Femur (tissue), 1 donor: ENCODE data around the gene CEP128.
A peak's percentile ranks its signal among the peaks of the same experiment; 100 is the strongest.

ENCODE experiments used
- DNase-seq: peaks from one replicate; pipeline ENCODE4 v3.0.0-alpha.2; 2017

CEP128 gene

GRCh38 chr14:80523518-80524117 lies 417.9 kb downstream of the CEP128 start:
- no peak for DNase-seq

- DNase-seq = no peak
Measured at GRCh38 chr14:80522936-80523335, 418.6 kb downstream of the CEP128 start.

- DNase-seq = no peak
Measured at GRCh38 chr14:80522411-80522810, 419.1 kb downstream of the CEP128 start.

- DNase-seq = no peak
Measured at GRCh38 chr14:80521456-80521855, 420.1 kb downstream of the CEP128 start.

GRCh38 chr14:80519002-80519401 lies 422.5 kb downstream of the CEP128 start:
- no peak for DNase-seq

- no peak for DNase-seq
Measured at GRCh38 chr14:80518173-80518572, 423.4 kb downstream of the CEP128 start.

- no peak for DNase-seq
Measured at GRCh38 chr14:80507292-80507869, 434.2 kb downstream of the CEP128 start.

GRCh38 chr14:80504781-80505180 lies 436.8 kb downstream of the CEP128 start:
- DNase-seq = no peak

GRCh38 chr14:80498533-80498932 lies 443.0 kb downstream of the CEP128 start:
- no peak for DNase-seq

- no peak for DNase-seq
Measured at GRCh38 chr14:80496090-80496489, 445.4 kb downstream of the CEP128 start.

- DNase-seq = no peak
Measured at GRCh38 chr14:80494769-80495168, 446.8 kb downstream of the CEP128 start.

- no peak for DNase-seq
Measured at GRCh38 chr14:80493620-80494019, 447.9 kb downstream of the CEP128 start.

- DNase-seq = no peak
Measured at GRCh38 chr14:80491650-80492049, 449.9 kb downstream of the CEP128 start.

GRCh38 chr14:80491131-80491530 lies 450.4 kb downstream of the CEP128 start:
- peak; percentile 71 for DNase-seq

- DNase-seq = no peak
Measured at GRCh38 chr14:80489513-80489912, 452.0 kb downstream of the CEP128 start.

- no peak for DNase-seq
Measured at GRCh38 chr14:80485764-80486163, 455.8 kb downstream of the CEP128 start.

- DNase-seq = no peak
Measured at GRCh38 chr14:80483331-80483730, 458.2 kb downstream of the CEP128 start.

- DNase-seq = no peak
Measured at GRCh38 chr14:80477388-80478160, 464.0 kb downstream of the CEP128 start.

GRCh38 chr14:80475074-80475473 lies 466.5 kb downstream of the CEP128 start:
- DNase-seq = no peak

- DNase-seq = no peak
Measured at GRCh38 chr14:80468331-80469122, 473.0 kb downstream of the CEP128 start.

- DNase-seq = no peak
Measured at GRCh38 chr14:80465546-80466220, 475.9 kb downstream of the CEP128 start.

- no peak for DNase-seq
Measured at GRCh38 chr14:80464531-80465149, 476.9 kb downstream of the CEP128 start.
